GOT3 (cell line): ENCODE results near the gene ZSCAN16.
"Not testable (repeated sequence)": the region's sequence is repeated elsewhere in the genome, so short reads cannot be mapped to it uniquely, and the experiment has no call there.

ENCODE experiments used
- DNase-seq: peaks from one replicate; lab custom pipeline; 2025; ENCODE audit warnings: mixed read lengths; lab: John Stamatoyannopoulos, UW

The ZSCAN16 gene

DNA sequence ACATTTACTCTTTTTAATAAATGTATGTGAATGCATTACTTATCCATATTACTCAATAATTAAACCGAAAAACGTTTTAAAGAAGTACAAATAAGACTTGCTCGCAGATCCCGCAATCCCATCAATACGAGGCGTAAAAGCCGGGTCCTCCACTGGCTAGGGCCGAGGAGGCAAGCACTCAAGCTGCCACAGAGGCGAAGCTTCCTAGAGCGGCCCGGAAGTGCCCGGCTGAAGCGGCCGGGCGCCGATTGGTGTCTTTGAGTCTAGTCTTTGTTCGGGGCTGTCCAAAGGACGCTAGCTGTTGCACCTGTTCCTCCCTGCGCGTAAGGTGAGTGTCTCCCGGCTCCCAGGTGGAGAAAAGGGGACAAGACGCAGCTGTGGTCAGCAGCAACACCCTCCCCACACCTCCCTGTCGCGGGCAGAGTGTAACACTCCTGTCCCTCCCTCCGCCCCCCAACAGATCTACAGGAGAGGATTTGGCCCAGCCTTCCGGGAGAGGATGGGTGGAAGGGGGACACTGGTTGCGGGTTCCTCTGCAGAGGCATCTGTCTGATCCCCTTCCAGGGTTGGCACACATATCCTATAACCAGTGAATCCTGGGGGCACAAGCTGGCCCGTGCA, at the start of gene ZSCAN16:
TSS of gene ZSCAN16 (plus strand) at position 260 of the 621 bp plus-strand sequence. CDS start 835 bp downstream, outside the sequence.
- DNase-seq, result peak; percentile 14

DNA sequence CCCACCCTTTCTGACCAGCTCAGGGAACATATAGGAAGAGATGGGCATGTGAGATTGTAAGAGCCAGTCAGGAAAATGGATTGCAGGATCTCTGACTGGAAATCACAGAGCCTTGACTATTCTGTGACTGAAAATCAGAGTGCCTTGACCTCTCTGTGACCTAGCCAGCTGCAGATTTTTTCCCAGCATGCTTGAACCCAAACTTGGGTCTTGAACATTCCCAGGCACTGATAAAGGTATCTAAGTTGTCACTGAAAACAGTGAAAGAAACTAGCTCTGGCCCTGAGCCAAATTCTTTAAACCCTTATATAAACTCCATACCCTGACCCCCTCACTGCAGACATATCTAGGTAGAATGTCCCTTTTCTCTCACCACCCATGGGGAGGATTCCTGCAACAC, 46.4 kb upstream of the ZSCAN16 start:
- DNase-seq, result no peak

DNA sequence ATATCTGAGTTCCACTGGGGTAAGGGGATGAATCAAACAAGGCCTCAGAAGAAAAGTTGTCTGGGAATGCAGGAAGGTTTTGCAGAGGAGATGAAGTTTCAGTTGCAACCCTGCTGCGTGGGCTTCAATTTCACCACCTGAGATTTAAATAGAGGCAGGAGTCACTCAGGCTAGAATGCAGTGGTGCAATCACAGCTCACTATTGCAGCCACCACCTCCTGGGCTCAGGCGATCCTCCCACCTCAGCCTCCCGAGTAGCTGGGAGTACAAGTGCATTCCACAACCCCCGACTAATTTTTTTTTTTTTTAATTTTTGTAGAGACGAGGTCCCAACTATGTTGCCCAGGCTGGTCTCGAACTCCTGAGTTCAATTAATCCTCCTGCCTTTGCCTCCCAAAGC, 45.6 kb upstream of the ZSCAN16 start:
- DNase-seq, result no peak

DNA sequence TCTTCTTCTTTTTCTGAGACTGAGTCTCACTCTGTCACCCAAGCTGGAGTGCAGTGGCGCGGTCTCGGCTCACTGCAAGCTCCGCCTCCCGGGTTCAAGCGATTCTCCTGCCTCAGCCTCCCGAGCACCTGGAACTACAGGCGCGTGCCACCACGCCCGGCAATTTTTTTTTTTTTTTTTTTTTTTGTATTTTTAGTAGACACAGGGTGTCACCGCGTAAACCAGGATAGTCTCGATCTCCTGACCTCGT, 44.1 kb upstream of the ZSCAN16 start, which contains the start of gene ZNF165:
TSS of gene ZNF165 (plus strand) at position 188 of the 250 bp plus-strand sequence. CDS start 4,913 bp downstream, outside the sequence.
- not testable (repeated sequence) for DNase-seq

DNA sequence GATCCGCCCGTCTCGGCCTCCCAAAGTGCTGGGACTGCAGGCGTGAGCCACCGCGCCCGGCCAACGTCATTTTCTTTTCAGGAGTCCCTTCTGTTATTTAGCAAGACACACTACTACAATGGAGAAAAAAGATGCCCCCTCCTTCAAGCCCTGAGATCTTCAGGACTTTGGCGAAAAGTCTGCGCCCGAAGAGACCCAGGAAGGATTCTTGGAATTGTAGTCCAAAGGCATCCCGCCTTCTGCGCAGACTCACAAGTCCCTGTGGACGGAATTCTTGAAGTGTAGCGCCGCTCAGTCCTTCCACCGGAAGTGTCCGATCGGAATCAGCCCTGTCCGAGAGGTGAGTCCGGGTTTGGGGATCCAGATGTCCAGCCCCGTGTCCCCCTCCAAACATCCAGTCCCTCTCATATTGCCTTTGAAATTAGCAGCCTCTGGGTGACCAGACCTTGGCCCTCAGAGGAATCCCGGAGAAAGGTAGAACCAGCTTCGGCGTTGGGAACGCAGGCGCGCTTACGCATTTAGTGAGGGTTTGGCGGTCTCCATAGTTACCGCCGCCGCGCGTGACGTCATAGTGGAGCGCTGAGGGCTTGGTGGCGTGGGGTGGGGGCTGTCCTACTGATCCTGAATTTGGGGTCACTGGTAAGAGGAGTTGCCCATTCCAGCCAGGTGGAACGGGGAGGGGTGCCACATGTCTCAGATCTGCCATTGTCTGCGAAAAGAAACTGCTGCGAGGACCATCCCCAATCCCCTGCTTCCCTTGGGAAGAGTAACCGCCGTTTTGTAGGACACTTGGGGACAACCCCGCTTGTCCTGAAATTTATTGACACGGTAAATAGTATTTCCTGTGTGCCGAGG, 43.6 kb upstream of the ZSCAN16 start:
- DNase-seq, result peak; percentile 79

DNA sequence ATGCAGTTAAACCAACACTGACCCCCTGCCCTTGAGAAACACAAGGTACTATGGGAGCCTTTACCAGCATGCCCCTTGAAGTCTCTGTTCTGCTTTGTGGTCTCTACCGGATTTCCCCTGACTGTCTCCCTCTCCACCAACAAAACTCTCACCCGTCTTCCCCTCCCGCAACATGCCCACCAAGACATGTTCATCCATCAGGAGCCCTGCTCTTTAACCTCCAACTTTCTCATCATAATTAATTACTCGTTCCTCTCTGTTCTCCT, 43.0 kb upstream of the ZSCAN16 start:
- DNase-seq, result no peak

DNA sequence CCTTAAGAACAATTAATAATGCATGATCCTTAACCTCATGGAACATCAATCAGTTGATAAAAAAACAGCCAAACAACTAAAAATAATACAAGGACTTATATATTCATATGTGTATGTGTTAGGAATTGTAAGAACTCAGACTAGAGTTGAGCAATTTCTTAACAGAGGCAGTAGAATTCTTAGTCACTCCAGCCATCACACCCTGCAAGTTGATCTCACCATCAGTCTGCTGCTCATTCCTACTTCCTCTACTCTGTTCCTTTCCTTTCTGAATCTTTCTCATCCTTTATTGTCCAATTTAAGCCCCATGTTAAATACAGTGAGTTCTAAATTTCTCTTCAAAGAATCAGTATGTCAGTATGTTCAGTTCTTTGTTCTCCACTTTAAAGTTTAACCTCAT, 41.5 kb upstream of the ZSCAN16 start:
- DNase-seq, result no peak

DNA sequence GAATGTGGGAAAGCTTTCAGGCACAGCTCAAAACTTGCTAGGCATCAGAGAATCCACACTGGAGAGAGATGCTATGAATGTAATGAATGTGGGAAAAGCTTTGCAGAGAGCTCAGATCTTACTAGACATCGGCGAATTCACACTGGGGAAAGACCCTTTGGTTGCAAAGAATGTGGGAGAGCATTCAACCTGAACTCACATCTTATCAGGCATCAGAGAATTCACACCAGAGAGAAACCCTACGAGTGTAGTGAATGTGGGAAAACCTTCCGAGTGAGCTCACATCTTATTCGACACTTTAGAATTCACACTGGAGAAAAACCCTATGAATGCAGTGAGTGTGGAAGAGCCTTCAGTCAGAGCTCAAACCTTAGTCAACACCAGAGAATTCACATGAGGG, 35.4 kb upstream of the ZSCAN16 start:
- DNase-seq, result no peak

DNA sequence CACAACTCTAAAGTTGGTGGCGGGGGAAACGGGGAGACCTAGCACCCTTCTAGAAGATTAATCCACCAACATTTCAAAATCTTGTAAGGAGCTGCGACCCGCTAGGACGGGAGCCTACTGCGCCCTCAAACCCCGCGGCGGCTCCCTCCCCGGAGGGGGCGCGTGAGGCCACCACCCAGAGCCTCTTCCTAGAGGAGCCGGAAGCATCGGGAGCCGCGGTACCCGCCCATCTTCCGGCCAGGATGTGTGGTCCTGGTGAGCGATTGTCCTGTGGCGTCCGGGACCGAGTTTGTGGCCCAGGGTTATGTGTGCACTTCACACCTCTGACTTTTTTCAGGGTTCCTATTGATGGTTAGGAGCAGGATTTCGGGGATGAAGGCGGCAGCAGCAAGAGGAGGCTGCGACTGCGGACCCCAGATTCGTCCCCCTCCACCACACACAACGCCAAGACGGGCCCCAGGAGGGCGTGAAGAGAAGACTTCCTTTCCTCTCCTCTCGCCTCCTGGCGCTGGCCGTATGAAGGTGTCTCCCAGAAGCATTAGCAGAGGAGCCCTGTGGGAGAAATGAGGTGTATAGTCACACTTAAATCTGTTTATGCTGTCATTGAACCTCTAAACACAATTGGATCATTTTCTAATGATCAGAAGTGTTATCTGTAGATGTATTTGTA, 33.4 kb upstream of the ZSCAN16 start:
- DNase-seq, result no peak

DNA sequence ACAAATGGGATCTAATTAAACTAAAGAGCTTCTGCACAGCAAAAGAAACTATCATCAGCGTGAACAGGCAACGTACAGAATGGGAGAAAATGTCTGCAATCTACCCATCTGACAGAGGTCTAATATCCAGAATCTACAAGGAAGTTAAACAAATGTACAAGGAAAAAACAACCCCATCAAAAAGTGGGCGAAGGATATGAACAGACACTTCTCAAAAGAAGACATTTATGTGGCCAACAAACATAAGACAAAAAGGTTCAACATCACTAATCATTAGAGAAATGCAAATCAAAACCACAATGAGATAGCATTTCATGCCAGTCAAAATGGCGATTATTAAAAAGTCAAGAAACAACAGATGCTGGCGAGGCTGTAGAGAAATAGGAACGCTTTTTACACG, 22.2 kb upstream of the ZSCAN16 start:
- not testable (repeated sequence) for DNase-seq

DNA sequence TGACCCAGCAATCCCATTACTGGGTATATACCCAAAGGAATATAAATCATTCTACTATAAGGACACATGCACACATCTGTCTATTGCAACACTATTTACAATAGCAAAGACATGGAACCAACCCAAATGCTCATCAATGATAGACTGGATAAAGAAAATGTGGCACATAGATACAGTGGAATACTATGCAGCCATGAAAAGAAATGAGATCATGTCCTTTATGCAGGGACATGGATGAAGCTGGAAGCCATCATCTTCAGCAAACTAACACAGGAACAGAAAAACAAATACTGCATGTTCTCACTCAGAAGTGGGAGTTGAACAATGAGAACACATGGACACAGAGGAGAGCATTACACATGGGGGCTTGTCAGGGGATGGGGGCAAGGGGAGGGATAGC, 21.7 kb upstream of the ZSCAN16 start:
- not testable (repeated sequence) for DNase-seq

DNA sequence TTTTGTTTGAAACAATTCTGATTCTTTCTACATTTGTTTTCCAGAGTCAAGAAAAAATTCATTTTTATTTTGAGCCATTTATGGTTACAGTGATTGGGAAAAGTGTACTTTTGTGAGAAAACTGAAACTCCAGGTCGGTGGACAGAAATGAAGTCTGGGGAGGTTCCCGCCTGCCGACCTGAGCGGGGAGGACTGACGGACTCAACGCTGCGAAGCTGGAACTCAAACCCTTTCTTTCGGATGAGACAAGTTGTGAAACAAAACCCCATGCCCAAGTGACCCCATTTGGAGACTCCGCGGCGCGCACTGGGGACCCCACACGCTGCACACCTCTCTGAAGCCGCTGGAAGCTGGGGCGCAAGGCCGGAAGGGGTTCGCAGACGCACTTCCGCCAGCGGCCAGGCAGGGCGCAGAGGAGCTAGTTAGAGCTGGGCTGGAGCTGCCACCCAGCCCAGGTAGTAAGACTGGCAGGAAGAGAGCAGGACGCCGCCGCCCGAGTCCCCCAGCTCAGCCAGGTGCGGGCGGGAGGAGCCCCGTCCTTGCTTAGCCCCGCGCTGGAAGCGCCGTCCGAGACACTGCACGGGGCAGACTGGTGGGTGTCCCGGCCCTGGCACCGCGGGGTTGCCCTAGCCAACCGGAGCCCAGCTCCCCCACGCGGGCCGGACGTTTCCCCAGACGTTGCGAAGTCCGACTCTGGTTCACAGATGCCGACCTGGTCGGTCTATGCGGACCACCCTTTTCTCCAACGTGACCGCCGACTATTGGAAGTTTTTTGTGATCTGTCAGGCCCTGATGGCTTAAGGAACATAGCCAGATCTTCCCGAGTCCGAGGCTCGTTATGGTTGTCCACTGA, 19.8 kb upstream of the ZSCAN16 start:
- DNase-seq, result peak; percentile 59

DNA sequence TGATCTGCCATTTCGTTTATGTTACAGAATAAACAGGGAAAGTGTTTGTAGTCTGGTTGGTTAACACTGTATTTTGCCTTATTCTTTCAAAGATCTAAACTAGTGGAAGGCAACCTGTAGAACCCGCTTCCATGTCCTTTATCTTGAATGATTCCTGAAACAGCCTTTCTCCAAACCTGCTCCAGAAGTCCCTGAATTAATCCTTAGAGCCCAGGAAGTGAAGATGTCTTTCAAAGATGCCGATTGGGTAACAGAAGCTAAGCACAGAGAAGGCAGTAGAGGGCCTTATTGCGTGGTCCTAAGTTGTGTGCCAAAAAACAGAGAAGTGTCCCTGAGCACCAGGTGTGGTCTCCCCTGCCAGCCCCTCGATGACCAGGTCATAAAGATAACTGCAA, 19.2 kb upstream of the ZSCAN16 start:
- DNase-seq, result no peak

DNA sequence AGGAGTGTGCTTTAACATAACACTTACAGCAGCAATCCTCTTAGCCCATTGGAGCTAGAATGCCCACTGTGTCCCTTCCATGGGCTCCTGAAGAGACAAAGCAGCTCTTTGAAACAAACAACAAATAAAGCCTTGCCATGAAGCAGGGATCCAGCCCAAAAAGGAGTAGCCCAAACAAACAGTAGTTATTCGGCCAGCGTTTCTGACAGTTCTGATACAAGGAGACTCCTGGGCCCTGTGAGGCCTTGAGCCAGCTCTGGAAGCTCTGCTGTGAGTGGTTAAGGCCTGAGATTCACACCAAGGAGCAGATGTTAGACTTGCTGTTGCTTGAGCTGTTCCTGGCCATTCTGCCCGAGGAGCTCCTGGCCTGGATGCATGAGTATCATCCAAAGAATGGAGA, 16.9 kb upstream of the ZSCAN16 start:
- DNase-seq, result no peak

DNA sequence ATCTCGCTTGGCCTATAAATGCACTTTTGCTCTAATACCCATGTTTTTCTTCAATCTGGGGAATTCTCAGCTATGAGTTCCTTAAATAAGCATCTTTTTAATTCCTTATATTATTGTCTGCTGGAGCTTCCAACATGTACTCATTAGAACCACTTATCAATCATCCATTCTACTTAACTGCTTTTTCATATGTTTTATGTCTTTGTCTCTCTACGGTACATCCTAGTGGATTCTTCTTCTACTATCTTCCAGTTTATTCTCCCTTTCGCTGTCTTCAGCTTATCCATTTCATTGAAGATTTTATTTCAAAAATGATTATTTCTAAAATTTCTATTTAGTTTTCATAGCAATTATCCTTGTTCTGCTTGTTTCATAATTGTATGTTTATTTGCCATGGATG, 12.4 kb upstream of the ZSCAN16 start:
- no peak for DNase-seq

DNA sequence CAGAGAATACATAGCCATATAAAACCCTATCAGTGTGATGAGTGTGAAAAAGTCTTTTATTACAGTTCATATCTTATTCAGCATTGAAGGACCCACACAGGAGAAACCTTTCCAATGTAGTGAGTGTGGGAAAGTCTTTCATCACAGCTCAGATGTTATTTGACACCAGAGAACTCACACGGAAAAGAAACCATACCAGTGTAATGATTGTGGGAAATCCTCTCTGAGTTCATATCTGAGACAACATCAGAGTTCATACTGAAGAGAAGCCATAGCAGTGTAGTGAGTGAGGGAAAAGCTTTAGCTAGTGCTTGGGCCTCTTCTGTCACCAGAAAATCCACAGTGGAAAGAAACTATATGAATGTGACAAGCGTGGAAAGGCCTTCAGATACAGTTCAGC, 8.6 kb upstream of the ZSCAN16 start:
- no peak for DNase-seq

DNA sequence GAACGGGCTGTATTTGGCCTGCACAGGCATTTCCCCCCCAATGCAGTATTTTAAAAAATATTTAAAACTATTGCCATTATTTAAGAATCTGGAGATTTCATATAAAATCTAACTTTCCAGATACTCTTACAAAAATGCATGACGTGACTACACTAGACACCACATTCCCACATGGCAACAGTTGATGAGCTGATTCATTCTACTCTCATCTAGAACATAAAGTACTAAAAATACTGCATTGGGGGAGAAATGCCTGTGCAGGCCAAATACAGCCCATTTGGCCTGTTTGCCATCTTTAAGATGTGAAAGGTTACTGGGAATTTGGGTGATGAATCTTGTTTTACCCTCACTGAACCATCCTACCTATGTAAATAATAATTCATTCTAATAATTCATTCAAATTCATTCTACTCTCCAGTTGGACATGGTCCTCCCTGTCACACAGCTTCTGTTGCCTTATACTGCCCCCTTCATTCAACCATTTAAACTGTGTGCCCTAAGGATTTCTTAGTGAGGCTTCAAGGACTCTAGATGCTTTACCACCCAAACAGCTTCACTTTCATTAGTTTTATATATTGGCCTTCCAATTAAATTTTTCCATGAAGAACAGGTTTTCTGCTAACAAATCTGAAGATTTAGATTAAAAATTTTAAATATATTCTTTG, 6.9 kb upstream of the ZSCAN16 start:
- DNase-seq, result no peak

DNA sequence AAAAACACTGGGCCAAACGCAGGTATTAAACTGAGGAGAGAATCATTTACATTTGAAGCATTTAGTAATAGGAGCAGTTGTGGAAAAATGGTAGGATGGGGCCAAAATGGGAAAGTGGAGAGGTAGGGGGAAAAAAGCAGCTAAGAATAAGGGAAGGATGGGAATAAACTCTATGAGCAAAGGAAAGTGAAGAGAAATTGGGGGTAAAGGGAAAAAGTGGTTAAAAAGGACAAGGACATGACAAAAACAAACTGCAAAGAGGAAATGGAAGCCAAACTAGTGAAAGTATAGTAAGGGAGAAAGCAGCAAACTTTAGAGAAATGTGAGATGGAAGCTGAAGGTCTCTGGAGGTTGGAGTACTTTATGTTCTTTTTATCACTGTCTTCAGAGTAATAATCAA, 6.2 kb upstream of the ZSCAN16 start:
- no peak for DNase-seq

DNA sequence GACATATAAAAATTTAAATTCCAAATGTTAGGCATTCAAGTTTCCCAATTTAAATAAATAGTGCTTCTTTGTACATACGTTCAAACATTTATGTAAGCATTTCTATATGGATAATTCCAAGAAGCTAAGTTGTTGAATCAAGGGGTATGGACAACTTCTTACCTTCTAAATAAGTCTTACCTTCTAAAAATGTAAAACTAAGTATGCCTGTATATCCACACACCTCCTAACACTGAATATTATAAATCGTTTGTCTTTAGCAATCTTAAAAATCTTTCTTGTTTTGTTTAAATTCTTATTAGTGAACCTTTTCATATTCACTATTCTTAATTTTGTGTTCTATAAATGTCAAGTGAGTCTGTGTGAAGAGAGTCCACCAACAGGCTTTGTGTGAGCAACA, 2.5 kb upstream of the ZSCAN16 start:
- DNase-seq, result no peak

DNA sequence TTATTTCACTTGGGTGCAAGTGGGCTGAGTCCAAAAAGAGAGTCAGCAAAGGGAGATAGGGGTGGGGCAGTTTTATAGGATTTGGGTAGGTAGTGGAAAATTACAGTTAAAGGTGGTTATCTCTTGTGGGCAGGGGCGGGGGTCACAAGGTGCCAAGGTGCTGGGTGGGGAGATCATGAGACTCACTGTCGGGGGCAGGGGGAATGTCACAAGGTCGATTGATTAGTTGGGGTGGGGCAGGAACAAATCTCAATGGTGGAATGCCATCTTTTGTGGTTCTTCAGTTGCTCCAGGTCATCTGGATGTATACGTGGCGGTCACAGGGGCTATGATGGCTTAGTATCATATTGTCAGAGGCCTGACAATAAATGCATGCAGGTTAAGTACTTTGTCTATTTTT, 2.1 kb upstream of the ZSCAN16 start:
- not testable (repeated sequence) for DNase-seq

DNA sequence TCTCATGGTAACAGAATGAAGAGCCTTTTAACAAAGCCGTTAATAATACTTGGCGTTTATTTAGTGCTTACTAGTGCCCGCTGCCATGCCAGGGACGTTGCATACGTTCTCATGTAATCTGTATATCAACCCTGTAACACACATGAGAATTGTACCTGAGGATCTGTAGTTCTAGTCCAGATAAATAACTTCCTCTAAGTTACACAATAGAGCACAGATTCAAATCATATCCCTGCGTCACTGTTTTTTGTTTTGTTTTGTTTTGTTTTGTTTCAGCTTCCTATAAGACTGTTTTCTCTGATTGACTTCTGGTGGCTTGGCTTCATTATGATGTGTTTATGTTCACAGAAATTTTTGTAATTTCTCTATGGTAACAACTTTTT, 553 bp downstream of the ZSCAN16 start:
- DNase-seq, result no peak

DNA sequence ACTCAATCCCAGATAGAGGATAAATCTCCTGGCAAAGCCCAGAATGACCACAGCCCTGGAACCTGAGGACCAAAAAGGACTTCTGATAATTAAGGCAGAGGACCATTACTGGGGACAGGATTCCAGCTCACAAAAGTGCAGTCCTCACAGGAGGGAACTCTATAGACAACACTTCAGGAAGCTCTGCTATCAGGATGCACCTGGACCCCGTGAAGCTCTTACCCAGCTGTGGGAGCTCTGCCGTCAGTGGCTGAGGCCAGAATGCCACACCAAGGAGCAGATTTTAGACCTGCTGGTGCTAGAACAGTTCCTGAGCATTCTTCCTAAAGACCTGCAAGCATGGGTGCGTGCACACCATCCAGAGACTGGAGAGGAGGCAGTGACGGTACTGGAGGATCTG, 992 bp downstream of the ZSCAN16 start:
- DNase-seq, result no peak
